Neural progenitor cell (in vitro differentiated cells): ENCODE data around the gene NFE2L3. TPM values are rescaled to one million over a fixed set of nuclear protein-coding genes. Genes with fewer than 3 reads are reported as not detected.
"Not testable (repeated sequence)": the region's sequence is repeated elsewhere in the genome, so short reads cannot be mapped to it uniquely, and the experiment has no call there.

Experiments used
- DNase-seq: peaks from one replicate; pipeline ENCODE4 v3.0.0-alpha.2; 2016; ENCODE audit warnings: low spot score
- H2AFZ ChIP-seq: fragments of 200-600 bp; sonication (generic); replicated peaks from 2 replicates; pipeline ENCODE4 v1.6.1; 2016; ENCODE audit warnings: antibody characterized with exemption
- H3F3A ChIP-seq: fragments of 200-600 bp; sonication (generic); 2 replicates; pipeline ENCODE4 v1.6.1; 2016; ENCODE audit warnings: antibody characterized with exemption, low read depth
- H3K27ac ChIP-seq: fragments of 200-600 bp; sonication (generic); 2 replicates; pipeline ENCODE4 v1.5.1; 2016; ENCODE audit warnings: mild to moderate bottlenecking
- H3K27me3 ChIP-seq: fragments of 200-600 bp; sonication (generic); 2 replicates; pipeline ENCODE4 v1.6.1; 2016; ENCODE audit warnings: mild to moderate bottlenecking, moderate library complexity
- H3K36me3 ChIP-seq: fragments of 200-600 bp; sonication (generic); 2 replicates; pipeline ENCODE4 v1.5.1; 2016
- H3K4me1 ChIP-seq: fragments of 200-600 bp; sonication (generic); 2 replicates; pipeline ENCODE4 v1.6.1; 2016; ENCODE audit warnings: mixed run types
- H3K4me2 ChIP-seq: fragments of 200-600 bp; sonication (generic); 2 replicates; pipeline ENCODE4 v1.6.1; 2016
- H3K4me3 ChIP-seq: fragments of 200-600 bp; sonication (generic); 2 replicates; pipeline ENCODE4 v1.5.1; 2016
- H3K79me2 ChIP-seq: fragments of 200-600 bp; sonication (generic); 2 replicates; pipeline ENCODE4 v1.6.1; 2016; ENCODE audit warnings: low read depth
- H3K9ac ChIP-seq: fragments of 200-600 bp; sonication (generic); 2 replicates; pipeline ENCODE4 v1.6.1; 2016
- H3K9me3 ChIP-seq: fragments of 200-600 bp; sonication (generic); 2 replicates; pipeline ENCODE4 v1.5.1; 2016; ENCODE audit warnings: low read depth
- H4K20me1 ChIP-seq: fragments of 200-600 bp; sonication (generic); 2 replicates; pipeline ENCODE4 v1.6.1; 2016; ENCODE audit warnings: low read depth
- H3K27ac Mint-ChIP-seq: 3 replicates; pipeline ENCODE4 v1.8.0; 2021; ENCODE audit warnings: mixed read lengths
- H3K27me3 Mint-ChIP-seq: 2 replicates; pipeline ENCODE4 v1.8.0; 2022; ENCODE audit warnings: low read depth, mild to moderate bottlenecking, inconsistent platforms, moderate library complexity, mixed read lengths; ENCODE audit not compliant: insufficient read depth
- H3K36me3 Mint-ChIP-seq: 3 replicates; pipeline ENCODE4 v1.8.0; 2021; ENCODE audit warnings: mixed read lengths
- H3K4me1 Mint-ChIP-seq: 3 replicates; pipeline ENCODE4 v1.8.0; 2021; ENCODE audit warnings: mixed read lengths
- H3K4me3 Mint-ChIP-seq: 3 replicates; pipeline ENCODE4 v1.8.0; 2021; ENCODE audit warnings: mild to moderate bottlenecking, moderate library complexity, mixed read lengths
- H3K9me3 Mint-ChIP-seq: 3 replicates; pipeline ENCODE4 v1.8.0; 2020; ENCODE audit warnings: mixed read lengths
- CTCF ChIP-seq: fragments of 200-600 bp; sonication (generic); IDR thresholded peaks from 2 replicates; pipeline ENCODE4 v1.5.1; 2017; ENCODE audit warnings: antibody characterized with exemption, mild to moderate bottlenecking
- EZH2 ChIP-seq: fragments of 200-600 bp; sonication (generic); IDR thresholded peaks from 2 replicates; pipeline ENCODE4 v1.6.1; 2017; ENCODE audit warnings: antibody characterized with exemption, mild to moderate bottlenecking, moderate library complexity
- EZH2phosphoT487 ChIP-seq: fragments of 200-600 bp; sonication (generic); IDR thresholded peaks from 2 replicates; pipeline ENCODE4 v1.6.1; 2017; ENCODE audit warnings: antibody characterized with exemption
- total RNA-seq: library from RNA; depleted of rRNA; stranded (reverse); fragments of >200 nt; gene quantifications from 2 replicates; pipeline ENCODE4 v1.2.3, GENCODE V29; 2015; ENCODE audit warnings: low replicate concordance

Gene NFE2L3
- total RNA-seq, 1 donor from 2014 or later: 6.2 TPM

GRCh38 chr7:26149391-26149977, 2.5 kb upstream of the NFE2L3 start:
- H3K36me3 ChIP-seq: no peaks in the 10 kb centered on the region
- Mint-ChIP-seq H3K4me1 (peaks cover 28% of the 10 kb centered on the region), H3K4me3 (no peak overlapping the region), H3K27ac (no peak overlapping the region), H3K27me3 (peaks cover 15% of the 10 kb centered on the region), H3K36me3 (no peaks in the 10 kb centered on the region), H3K9me3 (peaks cover 11% of the 10 kb centered on the region)
- no peak overlapping the region for H3K4me3 ChIP-seq
- peaks cover 13% of the 10 kb centered on the region for H3K4me1 ChIP-seq
- peaks cover 11% of the 10 kb centered on the region for H4K20me1 ChIP-seq
- no peak overlapping the region for H3K27ac ChIP-seq
- TF ChIP-seq EZH2 (no peak), EZH2phosphoT487 (no peak)
- no peaks in the 10 kb centered on the region for H3K9me3 ChIP-seq
- DNase-seq: no peak
- H3K79me2 ChIP-seq: no peaks in the 10 kb centered on the region
- peaks cover 20% of the 10 kb centered on the region for H3F3A ChIP-seq
- no peak overlapping the region for H3K4me2 ChIP-seq
- no peak overlapping the region for H3K9ac ChIP-seq
- H2AFZ ChIP-seq: no peak overlapping the region
- H3K27me3 ChIP-seq: peaks cover 48% of the 10 kb centered on the region

- Histone ChIP-seq H3K36me3 (no peaks in the 10 kb centered on the region), H3F3A (peaks cover 20% of the 10 kb centered on the region), H3K9ac (no peak overlapping the region), H3K4me3 (no peak overlapping the region), H3K9me3 (no peaks in the 10 kb centered on the region), H3K4me2 (no peak overlapping the region), H3K79me2 (no peaks in the 10 kb centered on the region), H2AFZ (no peak overlapping the region), H3K27ac (no peak overlapping the region), H3K27me3 (peaks cover 64% of the 10 kb centered on the region), H4K20me1 (peaks cover 11% of the 10 kb centered on the region), H3K4me1 (peaks cover 13% of the 10 kb centered on the region)
- TF ChIP-seq CTCF (no peak), EZH2 (no peak), EZH2phosphoT487 (no peak)
- Mint-ChIP-seq H3K4me3 (peak overlapping the region; percentile 86), H3K4me1 (peaks cover 34% of the 10 kb centered on the region), H3K27ac (peak overlapping the region; percentile 24), H3K9me3 (peaks cover 11% of the 10 kb centered on the region), H3K27me3 (peaks cover 17% of the 10 kb centered on the region), H3K36me3 (no peaks in the 10 kb centered on the region)
- no peak for DNase-seq
Observed at GRCh38 chr7:26151096-26151495, 902 bp upstream of the NFE2L3 start.

GRCh38 chr7:26151650-26151952, 397 bp upstream of the NFE2L3 start:
- H3K27me3 ChIP-seq: peaks cover 69% of the 10 kb centered on the region
- peaks cover 17% of the 10 kb centered on the region for H3K27me3 Mint-ChIP-seq
- no peak overlapping the region for H3K9ac ChIP-seq
- H3K4me1 ChIP-seq: peaks cover 13% of the 10 kb centered on the region
- peak overlapping the region; percentile 57 for H3K4me3 ChIP-seq
- no peak overlapping the region for H3K27ac ChIP-seq
- H2AFZ ChIP-seq: peak overlapping the region; percentile 93
- peaks cover 20% of the 10 kb centered on the region for H3F3A ChIP-seq
- peaks cover 37% of the 10 kb centered on the region for H3K4me1 Mint-ChIP-seq
- no peaks in the 10 kb centered on the region for H3K36me3 ChIP-seq
- H3K79me2 ChIP-seq: no peaks in the 10 kb centered on the region
- TF ChIP-seq EZH2phosphoT487: no peak
- TF ChIP-seq EZH2: no peak
- TF ChIP-seq CTCF: no peak
- H4K20me1 ChIP-seq: peaks cover 11% of the 10 kb centered on the region
- peak overlapping the region; percentile 86 for H3K4me3 Mint-ChIP-seq
- DNase-seq: no peak
- H3K9me3 ChIP-seq: no peaks in the 10 kb centered on the region
- peaks cover 11% of the 10 kb centered on the region for H3K9me3 Mint-ChIP-seq
- H3K27ac Mint-ChIP-seq: no peak overlapping the region
- peak overlapping the region; percentile 93 for H3K4me2 ChIP-seq
- H3K36me3 Mint-ChIP-seq: no peaks in the 10 kb centered on the region

- Histone ChIP-seq H4K20me1 (peaks cover 11% of the 10 kb centered on the region), H3F3A (peaks cover 20% of the 10 kb centered on the region), H3K4me3 (peak overlapping the region; percentile 57), H3K27me3 (peaks cover 72% of the 10 kb centered on the region), H3K4me1 (peaks cover 13% of the 10 kb centered on the region), H3K4me2 (peak overlapping the region; percentile 93), H2AFZ (peak overlapping the region; percentile 93)
- H3K9ac ChIP-seq, H3K36me3 ChIP-seq, H3K9me3 Mint-ChIP-seq, H3K36me3 Mint-ChIP-seq, H3K27ac ChIP-seq, H3K27ac Mint-ChIP-seq, H3K79me2 ChIP-seq, H3K9me3 ChIP-seq: not testable (repeated sequence)
- H3K4me1 Mint-ChIP-seq: peaks cover 39% of the 10 kb centered on the region
- peak overlapping the region; percentile 92 for H3K4me3 Mint-ChIP-seq
- DNase-seq: peak; percentile 16
- peak; percentile 80 for TF ChIP-seq EZH2phosphoT487
- peak; percentile 94 for TF ChIP-seq EZH2
- H3K27me3 Mint-ChIP-seq: peaks cover 17% of the 10 kb centered on the region
Observed at GRCh38 chr7:26152782-26153240, 813 bp downstream of the NFE2L3 start.
